K562 (cell line): Measurements from ENCODE around the gene WDR18. TPM values are rescaled to one million over a fixed set of nuclear protein-coding genes. Genes with fewer than 3 reads are reported as not detected.
A peak's percentile ranks its signal among the peaks of the same experiment; 100 is the strongest.

Source experiments
- ATAC-seq: fragments of 200-7000 bp; cut with Tn5 transposase; 3 replicates; pipeline ENCODE4 v1.9.1; 2020; ENCODE audit warnings: moderate library complexity
- BruUV-seq: library from RNA; stranded (reverse); fragments of 400-500 nt; replicated peaks from 2 replicates; lab custom pipeline; 2021; lab: Mats Ljungman, UMichigan
- CTCF ChIA-PET: fragments of 300-600 bp; formaldehyde crosslinking; extraction: SDS; loops from one replicate; lab custom pipeline; 2021; ENCODE audit warnings: low intra/inter-chr PET ratio; lab: Yijun Ruan, JAX
- POLR2A ChIA-PET: fragments of 300-600, 350-650 bp; sonication (Branson Sonifier 250); formaldehyde crosslinking; extraction: SDS; loops from one replicate; lab custom pipeline; 2021; ENCODE audit warnings: antibody characterized with exemption, inconsistent platforms; lab: Yijun Ruan, JAX
- DNase-seq, 4 experiments: peaks; one replicate each; pipeline versions ENCODE4 v3.0.0 to v3.0.0-alpha.2; 2011 to 2018; ENCODE audit warnings: low spot score in 3 of 4, mixed read lengths in 3 of 4; ENCODE audit errors: extremely low read depth in 1 of 4
- FAIRE-seq: peaks from 2 replicates; lab custom pipeline; 2011; peaks lifted over from hg19 to GRCh38; lab: Jason Lieb, UNC
- H2AFZ ChIP-seq: 2 replicates; pipeline ENCODE4 v1.6.0; 2011; ENCODE audit warnings: low read depth, low read length, control low read depth, inconsistent platforms
- H3K27ac ChIP-seq: fragments of 200-600 bp; 3 replicates; pipeline ENCODE4 v1.8.0; 2011; ENCODE audit warnings: low read depth, mild to moderate bottlenecking, control low read depth, inconsistent platforms, low read length, moderate library complexity, mixed read lengths; ENCODE audit errors: extremely low read depth
- H3K27me3 ChIP-seq, 2 experiments: fragments of 300-600 bp in 1 of 2; 2 replicates in 1 of 2; 3 replicates in 1 of 2; pipeline versions ENCODE4 v1.6.0 to v1.8.0; 2011; ENCODE audit warnings: inconsistent platforms in 2 of 2, low read length in 2 of 2, mild to moderate bottlenecking in 1 of 2, mixed read lengths in 1 of 2, moderate library complexity in 1 of 2; ENCODE audit not compliant: control insufficient read depth in 2 of 2, insufficient read depth in 2 of 2
- H3K36me3 ChIP-seq: fragments of 300-600 bp; 3 replicates; pipeline ENCODE4 v1.8.0; 2011; ENCODE audit warnings: mild to moderate bottlenecking, low read length, inconsistent platforms; ENCODE audit not compliant: control insufficient read depth, insufficient read depth
- H3K4me1 ChIP-seq, 2 experiments: fragments of 200-600 bp in 1 of 2; replicated peaks in 1 of 2; 2 replicates in 1 of 2; 3 replicates in 1 of 2; pipeline versions ENCODE4 v1.5.1 to v1.8.0; 2011; ENCODE audit warnings: inconsistent platforms in 2 of 2, low read length in 2 of 2, mild to moderate bottlenecking in 1 of 2, mixed read lengths in 1 of 2, moderate library complexity in 1 of 2; ENCODE audit not compliant: control insufficient read depth in 2 of 2, insufficient read depth in 2 of 2
- H3K4me2 ChIP-seq: 2 replicates; pipeline ENCODE4 v1.6.1; 2011; ENCODE audit warnings: low read length, control low read depth, inconsistent platforms, mixed read lengths; ENCODE audit not compliant: insufficient read depth
- H3K4me3 ChIP-seq: fragments of 200-600 bp; sonication (generic), shearing (Covaris generic); 2 replicates; pipeline ENCODE4 v1.5.1; 2016; ENCODE audit warnings: control low read depth, inconsistent platforms
- H3K79me2 ChIP-seq: fragments of 200-600 bp; 3 replicates; pipeline ENCODE4 v1.8.0; 2011; ENCODE audit warnings: low read length, inconsistent platforms; ENCODE audit not compliant: control insufficient read depth, insufficient read depth
- H3K9ac ChIP-seq, 2 experiments: 2 replicates each; pipeline versions ENCODE4 v1.6.0 to v1.6.1; 2011; ENCODE audit warnings: low read depth in 2 of 2, low read length in 2 of 2, control low read depth in 1 of 2, inconsistent platforms in 1 of 2, mild to moderate bottlenecking in 1 of 2, mixed read lengths in 1 of 2; ENCODE audit not compliant: insufficient read depth in 1 of 2
- H3K9me1 ChIP-seq: one replicate; pipeline ENCODE4 v1.6.0; 2011; ENCODE audit warnings: inconsistent platforms, mild to moderate bottlenecking, low read length, moderate library complexity; ENCODE audit not compliant: control insufficient read depth, insufficient read depth
- H3K9me3 ChIP-seq: replicated peaks from 2 replicates; pipeline ENCODE4 v1.5.1; 2011; ENCODE audit warnings: low read depth, low read length, inconsistent platforms; ENCODE audit not compliant: control insufficient read depth, insufficient read depth
- H4K20me1 ChIP-seq: replicated peaks from 2 replicates; pipeline ENCODE4 v1.6.1; 2011; ENCODE audit warnings: low read length, inconsistent platforms, mixed read lengths; ENCODE audit not compliant: control insufficient read depth, insufficient read depth
- CHCHD3 ChIP-seq: fragments of 250-450 bp; sonication (Bioruptor Pico); IDR thresholded peaks from 2 replicates; pipeline ENCODE4 v2.1.2; 2022; ENCODE audit warnings: mild to moderate bottlenecking
- FOXP1 ChIP-seq: sonication (generic); formaldehyde crosslinking; IDR thresholded peaks from 2 replicates; pipeline ENCODE4 v1.8.0; 2022; ENCODE audit warnings: mild to moderate bottlenecking, missing genetic modification reagents
- GTF2E2 ChIP-seq: fragments of 200-800 bp; sonication (Bioruptor generic); IDR thresholded peaks from 2 replicates; pipeline ENCODE4 v1.6.1; 2016; ENCODE audit warnings: missing genetic modification characterization, missing compliant biosample characterization
- HBP1 ChIP-seq: fragments of 450-650 bp; formaldehyde crosslinking; IDR thresholded peaks from 2 replicates; pipeline ENCODE4 v1.4.0; 2022; ENCODE audit warnings: missing genetic modification characterization
- HDAC2 ChIP-seq: fragments of 450-650 bp; IDR thresholded peaks from 2 replicates; pipeline ENCODE4 v1.6.1; 2016; ENCODE audit warnings: mild to moderate bottlenecking
- NR2C2 ChIP-seq, 2 experiments: fragments of 200-800 bp in 1 of 2; sonication (Bioruptor generic) in 1 of 2; sonication (generic) in 1 of 2; formaldehyde crosslinking in 1 of 2; IDR thresholded peaks; 2 replicates each; pipeline versions ENCODE4 v1.6.1 to v1.8.0; 2016 to 2022; ENCODE audit warnings: mild to moderate bottlenecking in 1 of 2, missing compliant biosample characterization in 1 of 2, missing genetic modification characterization in 1 of 2, missing genetic modification reagents in 1 of 2
- NR4A1 ChIP-seq, 2 experiments: fragments of 250-450 bp in 1 of 2; fragments of 450-650 bp in 1 of 2; sonication (Bioruptor Pico) in 1 of 2; IDR thresholded peaks; 2 replicates each; pipeline versions ENCODE4 v1.4.0 to v1.6.1; 2016 to 2020; ENCODE audit warnings: mild to moderate bottlenecking in 2 of 2, missing compliant biosample characterization in 1 of 2, missing genetic modification characterization in 1 of 2, moderate library complexity in 1 of 2
- PRPF4 ChIP-seq: fragments of 200-400 bp; formaldehyde crosslinking; IDR thresholded peaks from one replicate; pipeline ENCODE4 v1.6.1; 2017; ENCODE audit warnings: low read length, low read depth, mild to moderate bottlenecking; ENCODE audit not compliant: insufficient read depth, poor library complexity, severe bottlenecking
- RBFOX2 ChIP-seq: fragments of 200-400 bp; formaldehyde crosslinking; IDR thresholded peaks from 2 replicates; pipeline ENCODE4 v1.6.1; 2017; ENCODE audit warnings: low read depth, mild to moderate bottlenecking, low read length, moderate library complexity
- RBM25 ChIP-seq: fragments of 200-400 bp; formaldehyde crosslinking; IDR thresholded peaks from 2 replicates; pipeline ENCODE4 v1.6.1; 2018; ENCODE audit warnings: low read length, low read depth, moderate library complexity; ENCODE audit not compliant: severe bottlenecking
- XRCC5 ChIP-seq: fragments of 200-400 bp; formaldehyde crosslinking; IDR thresholded peaks from 2 replicates; pipeline ENCODE4 v1.6.1; 2017; ENCODE audit warnings: low read depth, mild to moderate bottlenecking, low read length
- WGBS: fragments of 100-300 bp; shearing (Covaris generic); methylation state at CpG from one replicate; pipeline ENCODE4 v1.1.6; 2016; ENCODE audit warnings: low coverage, mixed read lengths; ENCODE audit not compliant: insufficient coverage; ENCODE audit errors: missing lambda C conversion rate; 5-methylcytosine and 5-hydroxymethylcytosine counted together
- in situ Hi-C: fragments of 300-500 bp; cut with MboI; formaldehyde crosslinking; loops from 4 replicates; pipeline ENCODE4 v1.15.0; 2018; ENCODE audit warnings: inconsistent platforms, mixed read lengths
- intact Hi-C: fragments of 100-400 bp; cut with micrococcal nuclease; formaldehyde crosslinking; loops from 2 replicates; pipeline ENCODE4 v1.14.2; 2022
- polyA plus RNA-seq, 8 experiments: library from polyadenylated mRNA; depleted of rRNA in 4 of 8; stranded (reverse) in 5 of 8; unstranded in 3 of 8; fragments of >200 nt; fragmentation: Nextera tagmentation in 2 of 8; fragmentation: Illumina TruSeq in 1 of 8; extraction: Ambion mirVana in 2 of 8; extraction: Trizol in 1 of 8; gene quantifications; 2 replicates each; pipeline versions ENCODE4 v1.2.1 to v1.2.3, GENCODE V29; 2011 to 2014; ENCODE audit warnings: inconsistent platforms in 1 of 8, missing spikeins in 1 of 8
- total RNA-seq, 7 experiments: library from RNA; depleted of rRNA in 6 of 7; stranded (reverse); fragments of >200 nt in 6 of 7; fragmentation: Illumina TruSeq in 2 of 7; extraction: Trizol in 2 of 7; gene quantifications; 2 replicates each; pipeline versions ENCODE4 v1.2.1 to v1.2.3, GENCODE V29; 2011 to 2021; ENCODE audit warnings: low replicate concordance in 1 of 7

WDR18 gene
- total and polyA plus RNA-seq, 9 of the 15 experiments (the other 6 are each of a cell fraction or from before 2014, with no cell fraction given): 0.65 to 181 (median 30.1) TPM

GRCh38 chr19:982567-983170 is 1.5 kb upstream of the WDR18 start (continued):
- peak; percentile 74 for TF ChIP-seq RBFOX2
- no peak for TF ChIP-seq NR2C2 (CRISPR knock-in tag; IDR thresholded peaks at IDR 0.05)
- TF ChIP-seq NR2C2 (tag; IDR thresholded peaks at IDR 0.05): peak; percentile 33; the same call in 1 of the 2 replicates
- TF ChIP-seq NR4A1 (CRISPR knock-in tag; IDR thresholded peaks at IDR 0.05): no peak
- TF ChIP-seq NR4A1 (tag; IDR thresholded peaks at IDR 0.05): peak; percentile 60; the same call in 1 of the 2 replicates
- TF ChIP-seq FOXP1 (CRISPR knock-in tag): 0 out of 2 replicates have a peak, but pooled peaks have one; percentile 40

DNA sequence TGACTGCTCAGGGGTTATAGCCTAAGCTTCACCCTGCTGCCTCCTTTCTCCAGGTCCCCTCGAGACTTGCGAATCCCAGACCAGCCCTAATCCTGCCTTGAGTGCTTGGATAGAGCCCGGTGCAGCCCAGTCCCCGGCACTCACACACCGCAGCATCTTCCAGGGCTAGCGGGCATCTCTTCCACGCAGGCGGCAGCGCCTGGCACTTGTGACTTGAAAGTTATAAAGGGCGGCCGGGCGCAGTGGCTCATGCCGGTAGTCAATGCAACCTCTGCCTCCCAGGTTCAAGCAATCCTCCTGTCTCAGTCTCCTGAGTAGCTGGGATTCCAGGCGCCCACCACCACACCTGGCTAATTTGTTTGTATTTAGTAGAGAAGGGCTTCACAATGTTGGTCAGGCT is 1.9 kb downstream of the WDR18 start:
- TF ChIP-seq HDAC2 (no peak), HBP1 (CRISPR knock-in tag) (no peak), GTF2E2 (tag) (no peak), XRCC5 (no peak), RBM25 (no peak), CHCHD3 (CRISPR knock-in tag) (no peak), PRPF4 (no peak), RBFOX2 (peak; percentile 40; the same call in 1 of the 2 replicates)
- H4K20me1 ChIP-seq: no peaks in the 10 kb centered on the region
- peaks cover 23% of the 10 kb centered on the region for H3K79me2 ChIP-seq
- no peak overlapping the region for H3K4me2 ChIP-seq
- H3K4me1 ChIP-seq: peaks cover 16 to 80% of the 10 kb centered on the region in 2 experiments; a peak in 4 of 5 replicates
- H3K9ac ChIP-seq: peak overlapping the region in 1 of 2 experiments; percentile 98; a peak in 2 of 4 replicates
- no peaks in the 10 kb centered on the region for H3K27me3 ChIP-seq
- CTCF ChIA-PET: no interaction called here
- peaks cover 3% of the 10 kb centered on the region for H3K9me1 ChIP-seq
- 90% methylated on average over 14 of the region's 14 CpGs for WGBS
- in situ Hi-C loops (loop anchor here (5.0 kb wide), 1 partner anchor 224 kb away; no protein-coding TSS in a partner anchor), intact Hi-C loops (no loop called here)
- no peak for ATAC-seq
- H3K4me3 ChIP-seq: no peak overlapping the region
- no TSS peak for BruUV-seq
- no peak for FAIRE-seq
- POLR2A ChIA-PET: interaction anchor here (0.6 to 1.8 kb wide), 2 partner anchors 63 to 67 kb away, joined by 3 to 5 read pairs; no protein-coding TSS in a partner anchor
- no peaks in the 10 kb centered on the region for H3K9me3 ChIP-seq
- no peak for DNase-seq
- H3K36me3 ChIP-seq: peaks cover 55% of the 10 kb centered on the region; the same call in 2 of the 3 replicates
- no peak overlapping the region for H3K27ac ChIP-seq
- H2AFZ ChIP-seq: no peak overlapping the region
